Immature natural killer cell (primary cell): ENCODE data around the gene SYNE3. TPM values are rescaled to one million over a fixed set of nuclear protein-coding genes. Genes with fewer than 3 reads are reported as not detected.

ENCODE experiments used
- DNase-seq, 3 donors: peaks; one replicate each; pipeline ENCODE4 v3.0.0; 2022; ENCODE audit warnings: mixed read lengths in 1 of 3
- H3K27ac Mint-ChIP-seq, 6 donors: one replicate each; pipeline ENCODE4 v1.8.0; 2020; ENCODE audit warnings: mixed read lengths in 6 of 6, mild to moderate bottlenecking in 5 of 6, inconsistent platforms in 4 of 6, moderate library complexity in 3 of 6
- H3K27me3 Mint-ChIP-seq, 3 donors: one replicate each; pipeline ENCODE4 v1.8.0; 2020 to 2021; ENCODE audit warnings: low read depth in 3 of 3, mild to moderate bottlenecking in 3 of 3, mixed read lengths in 3 of 3, moderate library complexity in 3 of 3, inconsistent platforms in 1 of 3
- H3K36me3 Mint-ChIP-seq, 3 donors: one replicate each; pipeline ENCODE4 v1.8.0; 2020; ENCODE audit warnings: mixed read lengths in 3 of 3, inconsistent platforms in 2 of 3, mild to moderate bottlenecking in 2 of 3
- H3K4me1 Mint-ChIP-seq, 2 donors: one replicate each; pipeline ENCODE4 v1.8.0; 2020; ENCODE audit warnings: inconsistent platforms in 2 of 2, mild to moderate bottlenecking in 2 of 2, mixed read lengths in 2 of 2, moderate library complexity in 1 of 2
- H3K4me3 Mint-ChIP-seq, 5 donors: one replicate each; pipeline ENCODE4 v1.8.0; 2020; ENCODE audit warnings: mild to moderate bottlenecking in 5 of 5, mixed read lengths in 5 of 5, inconsistent platforms in 3 of 5, moderate library complexity in 3 of 5
- H3K9me3 Mint-ChIP-seq, 6 donors: one replicate each; pipeline ENCODE4 v1.8.0; 2020; ENCODE audit warnings: mild to moderate bottlenecking in 6 of 6, mixed read lengths in 6 of 6, inconsistent platforms in 4 of 6, moderate library complexity in 3 of 6
- polyA plus RNA-seq, 3 donors: library from polyadenylated mRNA; unstranded; fragments of 300-500 nt; fragmentation: Illumina TruSeq; gene quantifications; one replicate each; pipeline ENCODE4 v1.2.3, GENCODE V29; 2021

The SYNE3 gene
- polyA plus RNA-seq, 3 donors from 2014 or later: 1.0 to 1.4 TPM; not detected in 1

- Mint-ChIP-seq H3K36me3 (peaks cover 0 to 6% (median 0%) of the 10 kb centered on the region in 3 donors), H3K9me3 (no peaks in the 10 kb centered on the region), H3K27ac (peak overlapping the region; percentile 64 to 93 (median 84)), H3K27me3 (peaks cover 5 to 12% (median 6%) of the 10 kb centered on the region in 3 donors), H3K4me3 (peak overlapping the region; percentile 88 to 96 (median 92)), H3K4me1 (peaks cover 54 to 71% of the 10 kb centered on the region in 2 donors)
- no peak for DNase-seq
Observed at GRCh38 chr14:95535226-95536021, 19.0 kb upstream of the SYNE3 start.

- peak within 1 kb of the TSS; percentile 84 to 95 (median 92) for H3K27ac Mint-ChIP-seq
- DNase-seq: peak; percentile 99
- H3K27me3 Mint-ChIP-seq: peaks cover 5 to 12% (median 6%) of the 10 kb centered on the region in 3 donors
- H3K4me1 Mint-ChIP-seq: peaks cover 54 to 70% of the 10 kb centered on the region in 2 donors
- peaks cover 0 to 8% (median 0%) of the 10 kb centered on the region in 3 donors for H3K36me3 Mint-ChIP-seq
- H3K4me3 Mint-ChIP-seq: peak within 1 kb of the TSS; percentile 89 to 96 (median 92)
- H3K9me3 Mint-ChIP-seq: no peaks in the 10 kb centered on the region
Observed at GRCh38 chr14:95534299-95535225, 18.1 kb upstream of the SYNE3 start, which contains the start of gene GLRX5. TSS of gene GLRX5 (plus strand) at chr14:95535050. CDS start at chr14:95535090, 40 bp downstream.

- Mint-ChIP-seq H3K4me1 (peaks cover 53 to 62% of the 10 kb centered on the region in 2 donors), H3K9me3 (no peaks in the 10 kb centered on the region), H3K27ac (peak overlapping the region; percentile 84 to 95 (median 91)), H3K36me3 (peaks cover 0 to 8% (median 4%) of the 10 kb centered on the region in 3 donors), H3K27me3 (peaks cover 5 to 12% (median 6%) of the 10 kb centered on the region in 3 donors), H3K4me3 (peak overlapping the region; percentile 89 to 96 (median 92))
- no peak for DNase-seq
Observed at GRCh38 chr14:95533822-95534221, 17.4 kb upstream of the SYNE3 start.

GRCh38 chr14:95533391-95533821, 17.0 kb upstream of the SYNE3 start:
- no peaks in the 10 kb centered on the region for H3K9me3 Mint-ChIP-seq
- no peak for DNase-seq
- peaks cover 51 to 60% of the 10 kb centered on the region in 2 donors for H3K4me1 Mint-ChIP-seq
- peaks cover 0 to 8% (median 4%) of the 10 kb centered on the region in 3 donors for H3K36me3 Mint-ChIP-seq
- H3K27me3 Mint-ChIP-seq: peaks cover 5 to 12% (median 6%) of the 10 kb centered on the region in 3 donors
- peak overlapping the region; percentile 84 to 95 (median 91) for H3K27ac Mint-ChIP-seq
- peak overlapping the region; percentile 89 to 96 (median 92) for H3K4me3 Mint-ChIP-seq

GRCh38 chr14:95531969-95532368, 15.5 kb upstream of the SYNE3 start:
- no peak for DNase-seq
- Mint-ChIP-seq H3K4me1 (peaks cover 47 to 56% of the 10 kb centered on the region in 2 donors), H3K27me3 (peaks cover 5 to 12% (median 6%) of the 10 kb centered on the region in 3 donors), H3K9me3 (no peaks in the 10 kb centered on the region), H3K36me3 (peaks cover 0 to 8% (median 4%) of the 10 kb centered on the region in 3 donors), H3K4me3 (peak overlapping the region in 4 of 5 donors; percentile 2 to 53 (median 22)), H3K27ac (peak overlapping the region in 4 of 6 donors; percentile 7 to 83 (median 70))

GRCh38 chr14:95531473-95531872, 15.0 kb upstream of the SYNE3 start:
- Mint-ChIP-seq H3K9me3 (no peaks in the 10 kb centered on the region), H3K27ac (peak overlapping the region in 1 of 6 donors; percentile 7), H3K4me1 (peaks cover 42 to 52% of the 10 kb centered on the region in 2 donors), H3K27me3 (peaks cover 5 to 12% (median 6%) of the 10 kb centered on the region in 3 donors), H3K36me3 (peaks cover 0 to 8% (median 4%) of the 10 kb centered on the region in 3 donors), H3K4me3 (no peak overlapping the region)
- DNase-seq: no peak

- no peak for DNase-seq
- H3K4me3 Mint-ChIP-seq: no peak overlapping the region
- H3K4me1 Mint-ChIP-seq: peaks cover 34 to 44% of the 10 kb centered on the region in 2 donors
- H3K36me3 Mint-ChIP-seq: peaks cover 0 to 8% (median 4%) of the 10 kb centered on the region in 3 donors
- no peaks in the 10 kb centered on the region for H3K9me3 Mint-ChIP-seq
- peak overlapping the region in 1 of 6 donors; percentile 30 for H3K27ac Mint-ChIP-seq
- H3K27me3 Mint-ChIP-seq: peaks cover 5 to 12% (median 6%) of the 10 kb centered on the region in 3 donors
Observed at GRCh38 chr14:95530473-95531276, 14.2 kb upstream of the SYNE3 start.

GRCh38 chr14:95529216-95529615, 12.8 kb upstream of the SYNE3 start:
- Mint-ChIP-seq H3K4me3 (no peak overlapping the region), H3K36me3 (peaks cover 0 to 8% (median 4%) of the 10 kb centered on the region in 3 donors), H3K27me3 (peaks cover 0 to 6% (median under 1%) of the 10 kb centered on the region in 3 donors), H3K27ac (peak overlapping the region in 2 of 6 donors; percentile 12 to 37), H3K9me3 (no peaks in the 10 kb centered on the region), H3K4me1 (peaks cover 33 to 45% of the 10 kb centered on the region in 2 donors)
- DNase-seq: no peak

GRCh38 chr14:95527387-95528002, 11.0 kb upstream of the SYNE3 start:
- Mint-ChIP-seq H3K36me3 (peaks cover 0 to 8% (median 4%) of the 10 kb centered on the region in 3 donors), H3K4me1 (peaks cover 36 to 46% of the 10 kb centered on the region in 2 donors), H3K27me3 (peaks cover 0 to 2% (median 0%) of the 10 kb centered on the region in 3 donors), H3K4me3 (no peak overlapping the region), H3K27ac (peak overlapping the region in 1 of 6 donors; percentile 83), H3K9me3 (no peaks in the 10 kb centered on the region)
- DNase-seq: peak in 2 of 3 donors; percentile 44

- peak overlapping the region in 2 of 6 donors; percentile 16 to 83 for H3K27ac Mint-ChIP-seq
- peaks cover 0 to 4% (median 4%) of the 10 kb centered on the region in 3 donors for H3K36me3 Mint-ChIP-seq
- DNase-seq: no peak
- H3K4me1 Mint-ChIP-seq: peaks cover 37 to 46% of the 10 kb centered on the region in 2 donors
- H3K4me3 Mint-ChIP-seq: no peak overlapping the region
- no peaks in the 10 kb centered on the region for H3K27me3 Mint-ChIP-seq
- no peaks in the 10 kb centered on the region for H3K9me3 Mint-ChIP-seq
Observed at GRCh38 chr14:95526483-95527386, 10.3 kb upstream of the SYNE3 start.

GRCh38 chr14:95525999-95526398, 9.5 kb upstream of the SYNE3 start:
- no peak overlapping the region for H3K4me3 Mint-ChIP-seq
- H3K27ac Mint-ChIP-seq: peak overlapping the region in 3 of 6 donors; percentile 16 to 56 (median 53)
- no peaks in the 10 kb centered on the region for H3K9me3 Mint-ChIP-seq
- H3K27me3 Mint-ChIP-seq: no peaks in the 10 kb centered on the region
- no peak for DNase-seq
- peaks cover 38 to 41% of the 10 kb centered on the region in 2 donors for H3K4me1 Mint-ChIP-seq
- H3K36me3 Mint-ChIP-seq: peaks cover 0 to 4% (median 4%) of the 10 kb centered on the region in 3 donors
